Hepatocyte (in vitro differentiated cells): ENCODE data around the gene CBR3. TPM values are rescaled to one million over a fixed set of nuclear protein-coding genes. Genes with fewer than 3 reads are reported as not detected.

Experiments used
- DNase-seq: peaks from one replicate; pipeline ENCODE4 v3.0.0-alpha.2; 2016; ENCODE audit warnings: low spot score
- H2AFZ ChIP-seq: fragments of 200-600 bp; sonication (generic); 2 replicates; pipeline ENCODE4 v1.6.0; 2016; ENCODE audit warnings: antibody characterized with exemption, mild to moderate bottlenecking
- H3K27ac ChIP-seq: fragments of 200-600 bp; sonication (generic); 2 replicates; pipeline ENCODE4 v1.5.1; 2016; ENCODE audit warnings: mild to moderate bottlenecking
- H3K27me3 ChIP-seq: fragments of 200-600 bp; sonication (generic); 2 replicates; pipeline ENCODE4 v1.6.1; 2016
- H3K36me3 ChIP-seq: fragments of 200-600 bp; sonication (generic); replicated peaks from 2 replicates; pipeline ENCODE4 v1.5.1; 2016; ENCODE audit warnings: low read depth; ENCODE audit not compliant: insufficient read depth
- H3K4me1 ChIP-seq: fragments of 200-600 bp; sonication (generic); 2 replicates; pipeline ENCODE4 v1.5.1; 2016; ENCODE audit warnings: mild to moderate bottlenecking, moderate library complexity; ENCODE audit not compliant: insufficient read depth
- H3K4me2 ChIP-seq: fragments of 200-600 bp; sonication (generic); 2 replicates; pipeline ENCODE4 v1.6.0; 2016
- H3K4me3 ChIP-seq: fragments of 200-600 bp; sonication (generic); 2 replicates; pipeline ENCODE4 v1.5.1; 2016; ENCODE audit warnings: mild to moderate bottlenecking
- H3K79me2 ChIP-seq: fragments of 200-600 bp; sonication (generic); 2 replicates; pipeline ENCODE4 v1.6.0; 2017; ENCODE audit warnings: mild to moderate bottlenecking
- H3K9me2 ChIP-seq: fragments of 200-600 bp; sonication (generic); replicated peaks from 2 replicates; pipeline ENCODE4 v1.6.0; 2017; ENCODE audit warnings: mild to moderate bottlenecking; ENCODE audit not compliant: insufficient read depth
- H3K9me3 ChIP-seq: fragments of 200-600 bp; sonication (generic); 2 replicates; pipeline ENCODE4 v1.5.1; 2016; ENCODE audit warnings: low read depth, mild to moderate bottlenecking
- H4K20me1 ChIP-seq: fragments of 200-600 bp; sonication (generic); 2 replicates; pipeline ENCODE4 v1.6.0; 2016; ENCODE audit warnings: mild to moderate bottlenecking; ENCODE audit not compliant: insufficient read depth, poor library complexity, severe bottlenecking
- CTCF ChIP-seq: fragments of 200-600 bp; sonication (generic); IDR thresholded peaks from 2 replicates; pipeline ENCODE4 v1.5.1; 2016; ENCODE audit warnings: antibody characterized with exemption, mild to moderate bottlenecking; ENCODE audit not compliant: poor library complexity
- EZH2 ChIP-seq: fragments of 200-600 bp; sonication (generic); IDR thresholded peaks from 2 replicates; pipeline ENCODE4 v1.6.1; 2016; ENCODE audit warnings: antibody characterized with exemption, mild to moderate bottlenecking, borderline replicate concordance
- EZH2phosphoT487 ChIP-seq: fragments of 200-600 bp; sonication (generic); IDR thresholded peaks from one replicate; pipeline ENCODE4 v1.6.1; 2018; ENCODE audit warnings: antibody characterized with exemption, mild to moderate bottlenecking, low read depth, moderate library complexity; ENCODE audit not compliant: unreplicated experiment, severe bottlenecking
- WGBS: methylation state at CpG from one replicate; pipeline ENCODE4 v1.1.6; 2016; ENCODE audit warnings: low lambda C conversion rate; ENCODE audit errors: missing lambda C conversion rate; 5-methylcytosine and 5-hydroxymethylcytosine counted together
- polyA plus RNA-seq: library from polyadenylated mRNA; unstranded; fragments of >200 nt; fragmentation: Nextera tagmentation; extraction: Ambion mirVana; gene quantifications from 2 replicates; pipeline ENCODE4 v1.2.1, GENCODE V29; 2016
- total RNA-seq: library from RNA; depleted of rRNA; stranded (reverse); fragments of >200 nt; gene quantifications from 2 replicates; pipeline ENCODE4 v1.2.3, GENCODE V29; 2014

CBR3 gene
- total and polyA plus RNA-seq, 2 experiments from 2014 or later: 0.22 to 1.7 TPM

GRCh38 chr21:36156815-36157670 is 22.2 kb downstream of the CBR3 start, which contains the start of gene DOP1B:
TSS of gene DOP1B (plus strand) at chr21:36156824. CDS start at chr21:36164734, 7,910 bp downstream.
- no peaks in the 10 kb centered on the region for H4K20me1 ChIP-seq
- peak within 1 kb of the TSS; percentile 64 for H2AFZ ChIP-seq
- no peaks in the 10 kb centered on the region for H3K36me3 ChIP-seq
- H3K4me1 ChIP-seq: peaks cover 7% of the 10 kb centered on the region
- DNase-seq: no peak
- no peaks in the 10 kb centered on the region for H3K9me2 ChIP-seq
- H3K9me3 ChIP-seq: no peaks in the 10 kb centered on the region
- H3K79me2 ChIP-seq: peaks cover 39% of the 10 kb centered on the region
- no peaks in the 10 kb centered on the region for H3K27me3 ChIP-seq
- H3K4me3 ChIP-seq: peak within 1 kb of the TSS; percentile 48
- H3K27ac ChIP-seq: peak within 1 kb of the TSS; percentile 91
- peak within 1 kb of the TSS; percentile 83 for H3K4me2 ChIP-seq
- 1% methylated on average over 76 of the region's 83 CpGs for WGBS
- no peak for TF ChIP-seq CTCF
- no peak for TF ChIP-seq EZH2
- TF ChIP-seq EZH2phosphoT487: no peak

- peak overlapping the region; percentile 6 for H3K4me2 ChIP-seq
- TF ChIP-seq EZH2phosphoT487: no peak
- TF ChIP-seq CTCF: no peak
- no peak for TF ChIP-seq EZH2
- H3K9me2 ChIP-seq: no peaks in the 10 kb centered on the region
- no peaks in the 10 kb centered on the region for H3K27me3 ChIP-seq
- H3K27ac ChIP-seq: no peak overlapping the region
- H2AFZ ChIP-seq: no peak overlapping the region
- H3K4me3 ChIP-seq: no peak overlapping the region
- H3K4me1 ChIP-seq: peaks cover 11% of the 10 kb centered on the region
- H4K20me1 ChIP-seq: no peaks in the 10 kb centered on the region
- no peaks in the 10 kb centered on the region for H3K36me3 ChIP-seq
- peaks cover 39% of the 10 kb centered on the region for H3K79me2 ChIP-seq
- no peaks in the 10 kb centered on the region for H3K9me3 ChIP-seq
- DNase-seq: no peak
- 82% methylated on average over 8 of the region's 13 CpGs for WGBS
Measured at GRCh38 chr21:36159356-36159921, 24.6 kb downstream of the CBR3 start.

GRCh38 chr21:36160850-36161178 is 25.9 kb downstream of the CBR3 start:
- WGBS: 98% methylated on average over 2 of the region's 2 CpGs
- DNase-seq: no peak
- peaks cover 39% of the 10 kb centered on the region for H3K79me2 ChIP-seq
- H4K20me1 ChIP-seq: no peaks in the 10 kb centered on the region
- H3K4me1 ChIP-seq: peaks cover 11% of the 10 kb centered on the region
- no peaks in the 10 kb centered on the region for H3K27me3 ChIP-seq
- H3K9me3 ChIP-seq: no peaks in the 10 kb centered on the region
- H3K9me2 ChIP-seq: no peaks in the 10 kb centered on the region
- no peak overlapping the region for H2AFZ ChIP-seq
- no peak overlapping the region for H3K4me2 ChIP-seq
- H3K36me3 ChIP-seq: no peaks in the 10 kb centered on the region
- H3K4me3 ChIP-seq: no peak overlapping the region
- TF ChIP-seq EZH2 (no peak), EZH2phosphoT487 (no peak), CTCF (no peak)
- H3K27ac ChIP-seq: no peak overlapping the region
